ENCODE data around the gene PLPPR3. TPM values are rescaled to one million over a fixed set of nuclear protein-coding genes. Genes with fewer than 3 reads are reported as not detected.

Gene PLPPR3
- polyA plus RNA-seq, 1 of the 3 experiments (the other 2 are of a cell fraction), result 1.6 TPM

DNA sequence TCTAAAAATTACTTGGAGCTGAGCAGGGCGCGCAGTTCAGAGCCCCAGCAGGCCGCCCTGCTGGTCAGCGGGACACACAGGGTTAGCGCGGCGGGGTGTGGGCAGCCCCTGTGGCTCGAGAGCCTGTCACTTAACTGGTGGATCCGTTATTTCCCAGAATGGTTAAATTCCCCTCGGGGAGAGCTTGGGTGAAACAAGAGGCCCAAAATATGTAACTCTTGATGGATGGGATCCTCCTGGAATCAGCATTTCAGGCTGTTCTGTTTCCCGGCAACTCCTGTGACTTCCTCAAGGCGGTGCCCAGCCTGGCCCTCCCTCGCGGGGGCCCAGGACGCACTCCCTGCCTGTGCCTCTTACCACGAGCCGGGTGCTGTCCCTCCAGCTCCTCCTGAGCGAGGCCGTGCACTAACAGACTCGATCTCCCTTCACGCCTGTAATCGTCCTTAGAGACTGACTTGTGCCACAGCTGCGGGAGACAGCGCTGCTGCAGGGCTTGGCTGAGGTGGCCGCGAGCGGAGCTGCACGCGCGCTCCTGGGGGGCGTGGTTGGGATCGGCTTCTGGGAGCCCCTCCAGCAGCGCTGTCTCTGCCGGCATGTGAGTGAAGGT is 14.8 kb downstream of the PLPPR3 start:
- Histone ChIP-seq H3K27me3 (ENCODE audit: insufficient read depth) (no peaks in the 10 kb centered on the region), H3K9me3 (no peaks in the 10 kb centered on the region), H2AFZ (ENCODE audit: low read depth) (no peak overlapping the region), H3K4me2 (no peak overlapping the region), H3F3A (replicated peaks; ENCODE audit: insufficient read depth) (peaks cover 34% of the 10 kb centered on the region), H3K9me2 (no peaks in the 10 kb centered on the region), H3K27ac (ENCODE audit: low read depth in 2 of 2, low read length in 1 of 2) (no peak overlapping the region; a peak in 1 of 4 replicates), H3K4me1 (ENCODE audit: control insufficient read depth in 1 of 2, insufficient read depth in 2 of 2, low read depth in 1 of 2, low read length in 1 of 2) (peaks cover 3 to 7% of the 10 kb centered on the region in 2 experiments; a peak in 2 of 4 replicates), H3K36me3 (replicated peaks in 1 of 2; ENCODE audit: control insufficient read depth in 1 of 2, insufficient read depth in 2 of 2, low read length in 1 of 2) (peaks cover 54 to 86% of the 10 kb centered on the region in 2 experiments), H3K4me3 (ENCODE audit: low read depth in 2 of 2, low read length in 1 of 2) (no peak overlapping the region), H4K20me1 (ENCODE audit: insufficient read depth) (peaks cover 100% of the 10 kb centered on the region), H3K9ac (no peak overlapping the region), H3K79me2 (ENCODE audit: insufficient read depth) (peaks cover 79% of the 10 kb centered on the region)
- 94% methylated on average over 21 of the region's 34 CpGs for WGBS (ENCODE audit: low lambda C conversion rate)
- ChIA-PET CTCF (no interaction called here), POLR2A (no interaction called here)
- no peak for TF ChIP-seq RFX5 (IDR thresholded peaks at IDR 0.05; ENCODE audit: low read length)
- TF ChIP-seq, protein P1, sequence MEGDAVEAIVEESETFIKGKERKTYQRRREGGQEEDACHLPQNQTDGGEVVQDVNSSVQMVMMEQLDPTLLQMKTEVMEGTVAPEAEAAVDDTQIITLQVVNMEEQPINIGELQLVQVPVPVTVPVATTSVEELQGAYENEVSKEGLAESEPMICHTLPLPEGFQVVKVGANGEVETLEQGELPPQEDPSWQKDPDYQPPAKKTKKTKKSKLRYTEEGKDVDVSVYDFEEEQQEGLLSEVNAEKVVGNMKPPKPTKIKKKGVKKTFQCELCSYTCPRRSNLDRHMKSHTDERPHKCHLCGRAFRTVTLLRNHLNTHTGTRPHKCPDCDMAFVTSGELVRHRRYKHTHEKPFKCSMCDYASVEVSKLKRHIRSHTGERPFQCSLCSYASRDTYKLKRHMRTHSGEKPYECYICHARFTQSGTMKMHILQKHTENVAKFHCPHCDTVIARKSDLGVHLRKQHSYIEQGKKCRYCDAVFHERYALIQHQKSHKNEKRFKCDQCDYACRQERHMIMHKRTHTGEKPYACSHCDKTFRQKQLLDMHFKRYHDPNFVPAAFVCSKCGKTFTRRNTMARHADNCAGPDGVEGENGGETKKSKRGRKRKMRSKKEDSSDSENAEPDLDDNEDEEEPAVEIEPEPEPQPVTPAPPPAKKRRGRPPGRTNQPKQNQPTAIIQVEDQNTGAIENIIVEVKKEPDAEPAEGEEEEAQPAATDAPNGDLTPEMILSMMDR (IDR thresholded peaks at IDR 0.05), result no peak; the same call in 1 of the 2 replicates
- no peak for TF ChIP-seq MEF2A (IDR thresholded peaks at IDR 0.05; ENCODE audit: borderline replicate concordance, low read depth)
- TF ChIP-seq RAD21 (IDR thresholded peaks at IDR 0.05; ENCODE audit: low read length), result no peak
- TF ChIP-seq, protein P2, sequence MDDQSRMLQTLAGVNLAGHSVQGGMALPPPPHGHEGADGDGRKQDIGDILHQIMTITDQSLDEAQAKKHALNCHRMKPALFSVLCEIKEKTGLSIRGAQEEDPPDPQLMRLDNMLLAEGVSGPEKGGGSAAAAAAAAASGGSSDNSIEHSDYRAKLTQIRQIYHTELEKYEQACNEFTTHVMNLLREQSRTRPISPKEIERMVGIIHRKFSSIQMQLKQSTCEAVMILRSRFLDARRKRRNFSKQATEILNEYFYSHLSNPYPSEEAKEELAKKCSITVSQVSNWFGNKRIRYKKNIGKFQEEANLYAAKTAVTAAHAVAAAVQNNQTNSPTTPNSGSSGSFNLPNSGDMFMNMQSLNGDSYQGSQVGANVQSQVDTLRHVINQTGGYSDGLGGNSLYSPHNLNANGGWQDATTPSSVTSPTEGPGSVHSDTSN (IDR thresholded peaks at IDR 0.05), result no peak
- TF ChIP-seq EZH2phosphoT487 (IDR thresholded peaks at IDR 0.05; ENCODE audit: borderline replicate concordance, low read depth), result no peak
- TF ChIP-seq, protein P3, sequence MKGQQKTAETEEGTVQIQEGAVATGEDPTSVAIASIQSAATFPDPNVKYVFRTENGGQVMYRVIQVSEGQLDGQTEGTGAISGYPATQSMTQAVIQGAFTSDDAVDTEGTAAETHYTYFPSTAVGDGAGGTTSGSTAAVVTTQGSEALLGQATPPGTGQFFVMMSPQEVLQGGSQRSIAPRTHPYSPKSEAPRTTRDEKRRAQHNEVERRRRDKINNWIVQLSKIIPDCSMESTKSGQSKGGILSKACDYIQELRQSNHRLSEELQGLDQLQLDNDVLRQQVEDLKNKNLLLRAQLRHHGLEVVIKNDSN (IDR thresholded peaks at IDR 0.05; ENCODE audit: borderline replicate concordance, low read depth), result no peak
- no peak for TF ChIP-seq ELF1 (IDR thresholded peaks at IDR 0.05)
- TF ChIP-seq FOXM1 (IDR thresholded peaks at IDR 0.05; ENCODE audit: low read depth), result no peak
- no peak for TF ChIP-seq SIN3A (IDR thresholded peaks at IDR 0.05; ENCODE audit: borderline replicate concordance, low read depth, low read length)
- TF ChIP-seq, protein P4, sequence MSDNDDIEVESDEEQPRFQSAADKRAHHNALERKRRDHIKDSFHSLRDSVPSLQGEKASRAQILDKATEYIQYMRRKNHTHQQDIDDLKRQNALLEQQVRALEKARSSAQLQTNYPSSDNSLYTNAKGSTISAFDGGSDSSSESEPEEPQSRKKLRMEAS (IDR thresholded peaks at IDR 0.05; ENCODE audit: low read depth), result no peak
- no peak for TF ChIP-seq EP300 (IDR thresholded peaks at IDR 0.05; ENCODE audit: borderline replicate concordance in 1 of 2, low read depth in 1 of 2, low read length in 1 of 2)
- TF ChIP-seq, protein P5, sequence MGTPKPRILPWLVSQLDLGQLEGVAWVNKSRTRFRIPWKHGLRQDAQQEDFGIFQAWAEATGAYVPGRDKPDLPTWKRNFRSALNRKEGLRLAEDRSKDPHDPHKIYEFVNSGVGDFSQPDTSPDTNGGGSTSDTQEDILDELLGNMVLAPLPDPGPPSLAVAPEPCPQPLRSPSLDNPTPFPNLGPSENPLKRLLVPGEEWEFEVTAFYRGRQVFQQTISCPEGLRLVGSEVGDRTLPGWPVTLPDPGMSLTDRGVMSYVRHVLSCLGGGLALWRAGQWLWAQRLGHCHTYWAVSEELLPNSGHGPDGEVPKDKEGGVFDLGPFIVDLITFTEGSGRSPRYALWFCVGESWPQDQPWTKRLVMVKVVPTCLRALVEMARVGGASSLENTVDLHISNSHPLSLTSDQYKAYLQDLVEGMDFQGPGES (IDR thresholded peaks at IDR 0.05; ENCODE audit: low read depth, low read length), result no peak
- peak; percentile 44 for DNase-seq
